SK-N-DZ (cell line): ENCODE results near the gene WBP2.

Experiments
- DNase-seq: peaks from one replicate; pipeline ENCODE4 v3.0.0-alpha.2; 2015; ENCODE audit warnings: low spot score

Gene WBP2

DNA sequence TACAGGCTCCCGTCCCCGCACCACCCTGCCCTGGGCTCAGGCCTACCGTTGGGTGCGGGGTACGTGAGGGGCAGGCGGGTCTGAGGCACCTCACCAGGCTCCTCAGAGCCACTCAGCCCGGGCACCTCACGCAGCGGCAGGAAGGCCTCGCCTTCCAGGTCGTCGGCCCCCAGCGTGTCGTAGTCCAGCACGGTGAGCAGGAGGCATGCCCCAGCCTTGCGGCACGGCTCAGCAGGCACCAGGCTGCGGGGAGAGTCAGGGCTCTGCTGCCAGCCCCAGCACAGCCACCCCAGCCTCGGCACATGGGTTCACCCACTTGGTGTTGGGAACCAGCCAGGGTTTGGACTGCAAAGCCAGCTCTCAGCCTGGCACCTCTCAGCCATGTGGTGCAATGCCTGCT lies 26.4 kb downstream of the WBP2 start:
- DNase-seq: no peak

DNA sequence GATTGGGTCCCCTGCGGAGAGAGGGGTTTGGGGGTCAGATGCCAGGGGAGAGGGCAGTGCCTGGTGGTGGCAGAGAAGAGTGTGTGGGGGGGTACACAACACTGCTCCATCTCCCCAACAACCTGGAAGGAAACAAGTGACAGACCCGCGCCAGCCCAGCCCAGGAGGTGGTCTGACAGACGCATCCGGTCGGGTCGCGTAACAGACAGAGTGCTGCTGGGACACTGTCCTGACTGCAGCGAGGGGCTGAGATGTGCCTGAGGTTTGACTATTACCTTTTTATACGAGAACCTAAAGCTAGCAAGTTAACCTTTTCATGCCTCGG lies 27.1 kb downstream of the WBP2 start:
- no peak for DNase-seq

DNA sequence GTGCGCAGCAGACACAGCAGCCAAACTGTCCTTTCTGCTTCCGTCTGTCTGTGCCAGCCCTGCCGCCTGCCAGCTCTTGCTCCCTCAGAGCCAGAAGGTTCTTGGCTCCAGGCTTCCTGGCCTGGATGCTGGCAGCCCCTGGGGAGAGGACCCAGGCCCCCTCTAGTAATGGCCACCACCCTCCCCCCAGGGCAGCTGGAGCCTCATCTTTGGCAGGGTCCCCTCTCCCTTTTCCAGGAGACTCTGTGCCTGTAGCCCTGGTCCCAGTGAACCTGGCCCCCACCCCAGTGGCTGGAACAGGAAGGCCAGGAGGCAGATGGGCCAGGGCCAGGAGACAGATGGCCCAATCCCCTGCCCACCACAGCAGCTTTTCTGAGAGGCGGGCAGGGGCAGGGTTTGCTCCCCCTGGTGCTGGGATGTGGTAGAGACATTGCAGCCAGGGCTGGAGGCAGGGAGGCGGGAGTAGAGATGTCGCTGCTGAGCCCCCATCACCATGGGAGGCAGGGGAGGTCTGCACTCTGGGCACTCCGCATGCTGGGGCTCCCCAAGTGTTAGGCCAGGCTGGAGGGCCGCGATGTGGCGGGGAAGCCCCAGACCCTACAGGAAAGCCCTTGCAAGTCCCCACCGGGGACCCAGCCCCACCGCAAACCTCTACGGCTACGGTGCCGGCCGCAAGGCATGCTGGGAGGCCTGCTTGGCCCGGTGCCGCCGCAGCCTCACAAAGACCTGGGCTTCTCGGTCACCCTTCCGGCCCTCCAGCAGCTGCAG lies 27.6 kb downstream of the WBP2 start:
- peak; percentile 88 for DNase-seq

DNA sequence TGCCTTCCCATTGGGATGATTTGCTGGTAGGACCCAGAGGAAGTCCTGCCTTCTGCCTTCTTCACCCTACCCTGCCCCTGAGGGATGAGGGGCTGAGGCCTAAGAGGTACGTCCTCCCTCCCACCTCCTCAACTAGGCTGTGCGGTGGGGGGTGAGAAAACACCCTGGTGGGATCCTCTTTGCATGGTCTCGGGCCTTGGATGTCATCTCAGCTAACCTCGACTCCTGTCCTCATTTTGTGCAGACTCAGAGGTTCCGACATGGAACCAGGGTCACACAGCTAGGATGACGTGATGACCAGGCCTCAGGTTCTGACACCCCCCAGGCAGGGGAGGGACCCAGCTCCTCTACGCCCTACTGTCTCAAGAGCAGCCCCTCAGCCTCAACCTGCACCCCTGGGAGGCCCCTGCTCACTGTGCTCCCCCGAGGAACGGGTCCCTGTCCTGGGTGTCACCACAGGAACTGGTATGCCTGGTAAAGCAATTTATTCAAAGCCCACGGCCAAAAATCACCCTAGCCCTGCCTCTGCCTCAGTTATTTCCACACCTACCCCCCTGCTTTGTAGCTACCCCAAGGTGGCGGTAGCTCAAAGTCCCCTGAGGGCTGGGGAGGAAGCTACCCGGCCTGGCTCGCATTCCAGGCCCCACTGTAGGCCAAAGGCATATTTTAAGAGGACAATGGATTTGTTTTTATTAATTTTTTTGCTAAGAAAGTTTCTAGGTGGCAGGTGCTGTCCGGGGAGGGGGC lies 28.4 kb downstream of the WBP2 start:
- no peak for DNase-seq

DNA sequence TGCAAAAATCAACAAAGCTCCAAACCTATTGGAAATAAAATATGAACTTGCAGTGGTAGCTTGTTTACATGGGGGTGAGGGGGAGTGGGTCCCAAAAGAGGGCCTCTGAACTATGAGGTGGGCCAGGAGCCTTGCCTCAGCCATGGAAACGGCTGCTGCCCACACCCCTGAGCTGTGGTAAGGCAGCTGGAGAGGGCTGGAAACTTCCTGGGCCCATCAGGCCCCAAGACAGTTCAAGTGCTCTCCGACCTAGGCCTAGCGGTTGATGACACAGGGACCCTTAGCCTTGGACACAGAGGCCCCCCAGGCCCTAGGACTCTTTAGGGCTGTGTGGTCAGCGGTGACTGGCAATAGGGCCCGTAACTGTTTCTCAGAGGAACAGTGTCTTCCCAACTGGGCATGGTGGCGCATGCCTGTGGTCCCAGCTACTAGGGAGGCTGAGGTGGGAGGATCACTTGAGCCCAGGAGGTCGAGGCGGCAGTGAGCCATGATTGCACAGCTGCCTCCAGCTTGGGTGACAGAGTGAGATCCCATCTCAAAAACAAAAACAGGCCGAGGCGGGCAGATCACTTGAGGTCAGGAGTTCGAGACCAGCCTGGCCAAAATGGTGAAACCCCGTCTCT lies 29.3 kb downstream of the WBP2 start:
- DNase-seq: no peak

DNA sequence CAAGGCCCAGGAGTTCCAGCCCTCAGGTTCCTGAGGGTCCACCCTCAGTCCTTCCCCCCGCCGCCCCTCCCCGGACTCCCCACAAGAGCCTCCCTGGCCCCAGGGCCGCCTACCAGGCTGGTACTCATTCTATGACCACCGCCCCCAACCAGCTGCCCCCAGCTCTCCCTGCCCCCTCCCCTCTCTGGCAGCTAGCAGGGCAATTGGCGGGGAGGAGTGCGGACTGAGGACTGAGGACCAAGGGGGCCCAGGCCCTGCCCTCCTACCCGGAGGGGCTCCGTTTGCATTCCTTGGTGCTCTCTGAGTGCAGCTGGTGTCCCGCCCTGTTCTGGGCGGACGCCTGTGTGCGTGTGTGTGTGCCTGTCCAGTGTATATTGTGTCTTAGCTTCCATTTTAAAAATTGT lies 30.0 kb downstream of the WBP2 start:
- no peak for DNase-seq

DNA sequence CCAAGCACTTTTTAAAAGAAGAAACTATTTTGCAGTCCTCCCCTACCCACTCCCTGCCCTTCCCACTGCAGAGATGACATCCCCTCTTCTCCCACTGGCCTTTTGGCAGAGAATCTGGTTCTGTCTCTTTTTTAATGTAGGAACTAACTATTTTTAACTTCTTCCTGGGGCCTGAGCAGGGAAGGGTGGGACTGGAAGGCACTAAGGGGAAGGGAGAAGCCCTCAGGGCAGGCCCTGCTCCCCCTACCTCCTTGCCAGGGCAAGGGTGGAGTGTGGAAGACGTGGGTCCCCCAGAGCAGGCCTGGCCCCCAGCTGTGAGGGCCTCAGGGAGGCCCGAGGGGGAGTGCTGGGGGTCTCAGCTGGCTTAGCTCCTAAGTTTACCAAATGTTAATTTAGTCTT lies 30.5 kb downstream of the WBP2 start:
- no peak for DNase-seq

DNA sequence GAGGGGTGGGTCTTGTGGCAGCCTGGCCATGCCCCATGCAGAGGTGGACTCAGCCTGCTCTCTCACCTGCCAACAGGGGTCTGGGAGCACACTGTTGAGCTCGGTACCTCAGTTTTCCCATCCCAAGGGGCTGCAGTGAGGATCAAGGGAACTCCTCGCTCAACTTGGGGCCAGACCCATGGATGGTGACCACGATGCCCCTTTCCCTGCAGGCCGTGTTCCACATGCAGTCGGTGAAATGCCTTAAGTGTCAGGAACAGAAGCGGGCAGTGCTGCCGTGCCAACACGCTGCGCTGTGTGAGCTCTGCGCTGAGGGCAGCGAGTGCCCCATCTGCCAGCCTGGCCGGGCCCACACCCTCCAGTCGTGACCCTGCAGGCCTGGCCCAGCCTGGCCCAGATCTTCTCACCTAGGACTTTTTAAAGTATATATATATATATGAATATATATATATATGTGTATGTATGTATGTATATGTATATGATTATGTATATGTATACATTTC lies 31.0 kb downstream of the WBP2 start:
- DNase-seq: no peak

DNA sequence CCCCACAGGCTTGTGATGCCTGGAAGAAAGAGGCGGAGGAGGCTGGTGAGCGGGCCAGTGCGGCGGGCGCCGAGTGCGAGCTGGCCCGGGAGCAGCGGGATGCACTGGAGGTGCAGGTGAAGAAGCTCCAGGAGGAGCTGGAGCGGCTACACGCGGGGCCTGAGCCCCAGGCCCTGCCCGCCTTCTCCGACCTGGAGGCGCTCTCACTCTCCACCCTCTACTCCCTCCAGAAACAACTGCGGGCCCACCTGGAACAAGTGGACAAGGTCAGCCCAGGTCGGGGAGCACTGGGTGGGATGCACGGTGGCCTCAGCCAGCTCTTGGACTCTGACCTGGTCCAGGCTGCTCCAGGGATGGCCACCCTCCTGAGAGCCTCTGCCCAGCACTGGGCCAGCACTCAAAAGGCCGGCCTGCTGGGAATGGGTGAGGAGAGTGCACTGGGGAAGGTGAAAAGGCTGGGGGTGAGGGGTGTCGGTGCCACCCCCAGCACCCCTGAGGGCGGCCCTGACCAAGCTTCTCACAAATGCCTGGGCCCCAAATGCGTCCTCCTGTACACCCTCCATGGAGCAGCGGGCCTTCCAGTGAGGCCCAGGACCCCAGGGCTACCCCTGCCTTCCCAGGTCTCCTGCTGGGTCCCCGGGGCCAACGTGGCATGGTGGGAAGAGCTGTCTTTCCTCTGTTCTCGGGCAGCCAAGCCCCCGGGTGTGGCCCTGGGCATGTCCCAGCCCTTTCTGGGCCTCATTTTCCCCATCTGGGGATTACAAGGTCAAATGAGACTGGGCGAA lies 31.7 kb downstream of the WBP2 start:
- no peak for DNase-seq

DNA sequence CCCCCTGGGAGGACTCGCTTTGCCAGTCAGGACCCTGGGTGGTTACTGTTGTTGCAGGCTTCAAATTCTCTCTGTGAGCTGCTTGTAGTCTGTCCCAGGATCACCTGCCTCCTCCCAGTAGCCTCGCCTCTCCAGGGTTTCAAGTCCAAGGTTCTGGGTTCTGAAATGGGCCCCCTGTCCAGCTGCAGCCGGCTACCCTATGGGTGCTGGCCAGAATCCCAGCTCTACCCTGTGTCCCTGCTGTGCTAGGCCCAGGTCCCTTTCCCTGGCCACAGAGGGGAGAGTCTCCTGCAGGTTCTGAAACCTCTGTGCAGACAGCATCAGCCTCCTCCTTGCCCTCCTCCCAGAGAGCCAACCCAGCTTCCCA lies 32.4 kb downstream of the WBP2 start:
- no peak for DNase-seq

DNA sequence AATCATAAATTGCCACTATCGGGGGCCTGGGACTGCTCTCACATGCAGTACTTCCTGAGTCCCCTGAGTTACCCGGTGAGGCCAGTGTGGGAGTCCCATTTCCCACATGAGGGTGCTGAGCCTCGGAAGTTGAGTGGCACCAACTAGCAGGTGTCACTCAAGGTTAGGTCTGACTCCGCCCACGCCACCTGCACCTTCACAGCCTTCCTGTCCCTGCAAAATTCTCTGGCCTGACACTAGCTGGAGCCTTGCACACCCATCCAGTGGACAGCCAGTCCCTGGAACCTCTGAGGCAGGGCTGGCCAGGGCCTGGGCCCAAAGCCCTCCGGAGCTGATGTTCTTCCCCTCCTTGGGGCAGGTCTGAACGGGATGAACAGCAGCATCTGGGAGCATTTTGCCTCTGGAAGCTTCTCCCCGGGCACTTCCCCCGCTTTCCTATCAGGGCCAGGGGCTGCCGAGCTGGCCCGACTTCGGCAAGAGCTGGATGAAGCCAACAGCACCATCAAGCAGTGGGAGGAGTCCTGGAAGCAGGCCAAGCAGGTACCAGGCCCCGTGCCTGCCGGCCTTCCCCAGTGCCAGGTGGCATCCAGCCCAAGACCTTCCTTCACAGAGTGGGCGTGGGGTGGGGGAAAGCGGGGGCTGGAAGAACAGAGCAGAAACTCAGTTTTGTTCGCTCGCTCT lies 32.9 kb downstream of the WBP2 start:
- DNase-seq: no peak

DNA sequence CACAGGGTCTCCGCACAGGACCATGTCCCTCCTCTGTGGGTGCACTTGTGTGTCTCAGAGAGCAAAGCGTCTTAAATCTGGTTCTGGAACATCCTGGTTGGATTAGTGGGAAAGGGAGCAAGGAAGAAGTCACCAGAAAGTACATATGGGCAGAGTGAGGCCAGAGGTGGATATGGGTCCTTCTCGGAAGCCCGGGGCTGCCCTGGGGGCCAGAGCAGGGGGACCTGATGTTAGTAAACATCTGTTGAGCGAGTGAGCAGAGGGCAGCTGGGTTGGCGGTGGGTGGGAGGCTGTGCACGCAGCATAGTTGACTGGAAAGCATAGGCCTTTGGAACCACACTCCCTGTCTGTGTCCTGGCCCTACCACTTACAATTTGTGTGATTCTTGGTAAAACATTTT lies 33.6 kb downstream of the WBP2 start:
- DNase-seq: no peak

DNA sequence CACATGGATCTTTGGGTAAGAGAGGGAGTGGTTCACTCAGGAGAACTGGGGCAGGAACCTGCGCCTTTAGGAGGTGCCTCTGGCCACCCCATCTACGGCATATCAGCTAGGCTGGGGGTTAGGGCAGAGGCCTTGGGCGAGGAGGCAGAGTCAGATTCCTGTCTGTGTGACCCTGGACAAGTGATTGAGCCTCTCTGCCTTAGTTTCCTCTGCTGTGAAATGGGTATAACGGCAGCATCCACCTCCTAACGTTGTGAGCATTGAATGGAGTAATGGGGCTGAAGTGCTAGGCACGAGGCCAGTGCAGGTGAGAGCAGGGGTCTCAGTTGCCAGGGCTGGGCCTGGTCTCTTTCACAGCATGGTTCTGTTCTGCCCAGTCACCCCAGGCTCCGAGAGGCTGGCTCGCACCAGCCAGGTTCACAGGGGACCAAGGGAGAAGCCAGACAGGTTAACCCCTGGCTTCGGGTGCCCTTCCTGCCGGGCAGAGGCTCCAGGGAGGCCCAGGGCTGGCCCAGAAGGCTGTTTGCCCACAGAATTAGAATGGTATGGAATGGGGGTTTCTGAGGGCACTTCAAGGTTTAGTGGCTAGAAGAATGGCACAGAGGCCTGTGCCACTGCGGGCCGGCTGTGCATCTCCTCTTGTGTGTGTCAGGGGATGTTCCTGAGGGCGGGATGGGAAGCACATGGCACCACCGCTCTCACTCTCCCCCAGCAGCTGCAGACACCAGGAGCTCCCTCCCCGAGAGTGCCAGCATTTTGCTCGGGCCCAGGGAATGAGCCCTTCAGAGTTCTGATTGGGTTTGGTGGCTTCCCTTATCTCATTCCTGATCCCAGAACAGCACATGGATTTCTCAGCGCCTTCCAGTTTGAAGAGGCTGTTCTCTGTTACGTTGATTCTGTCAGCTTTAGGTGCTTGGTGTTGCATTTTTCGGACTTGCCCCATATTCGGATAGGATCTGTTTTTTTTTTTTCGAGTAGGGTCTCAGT lies 34.7 kb downstream of the WBP2 start:
- no peak for DNase-seq

DNA sequence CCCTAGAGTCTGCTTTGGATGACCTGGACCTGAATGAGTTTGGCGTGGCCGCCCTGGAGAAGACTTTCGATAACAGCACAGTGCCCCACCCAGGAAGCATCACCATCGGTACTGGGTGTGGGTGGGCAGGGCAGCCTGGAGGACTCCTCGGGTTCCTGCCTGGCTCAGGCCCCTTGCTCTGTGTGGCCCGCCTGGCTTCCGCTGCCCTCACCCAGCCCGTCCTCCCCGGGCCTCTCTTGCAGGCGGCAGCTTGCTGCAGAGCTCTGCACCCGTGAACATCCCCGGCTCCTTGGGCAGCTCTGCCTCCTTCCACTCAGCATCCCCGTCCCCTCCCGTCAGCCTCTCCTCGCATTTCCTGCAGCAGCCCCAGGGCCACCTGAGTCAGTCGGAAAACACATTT lies 35.5 kb downstream of the WBP2 start:
- no peak for DNase-seq

DNA sequence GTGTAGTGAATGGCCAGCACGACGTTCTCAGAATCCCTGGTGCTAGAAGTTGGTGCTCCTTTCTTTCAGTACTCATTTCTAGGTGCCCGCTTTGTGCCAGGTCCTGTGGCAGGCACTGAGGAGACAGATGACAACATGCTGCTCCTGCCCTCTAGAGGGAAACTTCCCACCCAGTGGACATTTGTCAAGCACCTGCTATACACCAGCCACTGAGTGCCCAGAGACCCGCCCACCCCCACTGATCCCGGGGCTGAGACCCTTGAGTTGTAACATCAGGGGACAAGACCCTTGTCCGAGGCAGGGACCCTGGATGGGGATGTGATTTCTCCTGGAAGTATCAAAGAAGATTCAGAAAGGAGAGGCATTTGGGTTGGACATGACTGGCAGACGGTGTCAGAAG lies 36.0 kb downstream of the WBP2 start:
- DNase-seq: no peak

DNA sequence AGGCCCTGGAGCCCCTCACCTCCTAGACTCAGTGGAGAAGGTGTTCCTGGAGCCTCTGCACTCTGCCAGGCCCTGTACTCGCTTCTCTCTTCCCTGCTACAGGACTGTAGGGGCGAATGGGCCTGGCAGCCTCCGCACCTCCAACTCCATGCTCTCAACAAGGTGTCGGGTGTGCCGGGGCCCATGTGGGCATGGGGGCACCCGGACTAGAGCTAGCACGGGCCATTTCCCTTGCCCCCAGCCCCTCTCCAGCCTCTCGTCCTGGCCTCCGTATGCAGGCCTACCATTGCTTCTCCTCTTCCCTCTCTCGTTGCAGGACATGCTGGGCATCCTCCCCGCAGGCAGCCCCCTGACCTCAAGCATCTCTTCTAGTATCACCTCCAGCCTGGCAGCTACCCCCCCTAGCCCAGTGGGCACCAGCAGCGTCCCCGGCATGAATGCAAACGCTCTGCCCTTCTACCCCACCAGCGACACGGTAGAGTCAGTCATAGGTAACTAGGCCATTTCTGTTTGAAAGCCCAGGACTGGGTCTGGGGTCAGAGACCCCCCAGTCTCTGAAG lies 36.7 kb downstream of the WBP2 start:
- DNase-seq: no peak

DNA sequence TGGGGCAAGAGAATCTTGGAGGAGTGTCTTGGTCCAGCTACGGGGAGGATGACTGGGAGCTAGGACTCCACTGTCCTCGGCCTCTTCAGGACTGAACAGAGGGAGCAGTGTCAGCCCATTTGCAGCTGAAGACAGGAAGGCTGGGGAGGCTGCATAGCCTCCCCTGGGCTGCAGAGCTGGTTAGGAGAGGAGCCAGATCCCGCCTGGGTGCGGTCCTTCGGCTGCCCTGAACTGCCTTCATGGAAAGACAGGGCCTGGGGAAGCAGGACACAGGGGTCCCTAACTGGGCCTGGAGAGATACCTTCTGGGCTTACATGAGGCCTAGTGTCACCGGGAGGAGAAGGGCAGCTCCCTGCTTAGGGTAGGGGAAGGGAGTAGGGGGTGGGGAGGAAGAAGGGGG lies 37.6 kb downstream of the WBP2 start:
- DNase-seq: no peak

DNA sequence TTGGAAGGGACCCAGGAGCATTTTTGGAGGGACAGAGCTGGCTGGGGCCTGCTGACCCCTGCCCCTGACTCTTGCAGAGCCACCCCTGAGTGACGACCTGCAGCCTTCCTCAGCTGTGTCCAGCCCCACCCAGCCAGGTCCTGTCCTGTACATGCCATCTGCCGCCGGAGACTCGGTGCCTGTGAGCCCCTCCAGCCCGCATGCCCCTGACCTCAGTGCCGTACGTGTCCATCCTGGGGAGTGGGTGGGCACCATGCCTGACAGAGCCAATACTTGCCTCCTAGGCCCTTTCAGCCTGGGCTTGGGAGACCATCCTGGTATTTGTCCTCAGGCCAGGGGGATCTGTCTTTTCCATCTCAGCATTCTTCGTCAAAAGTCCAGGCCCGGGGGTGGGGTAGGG lies 38.4 kb downstream of the WBP2 start:
- DNase-seq: no peak

DNA sequence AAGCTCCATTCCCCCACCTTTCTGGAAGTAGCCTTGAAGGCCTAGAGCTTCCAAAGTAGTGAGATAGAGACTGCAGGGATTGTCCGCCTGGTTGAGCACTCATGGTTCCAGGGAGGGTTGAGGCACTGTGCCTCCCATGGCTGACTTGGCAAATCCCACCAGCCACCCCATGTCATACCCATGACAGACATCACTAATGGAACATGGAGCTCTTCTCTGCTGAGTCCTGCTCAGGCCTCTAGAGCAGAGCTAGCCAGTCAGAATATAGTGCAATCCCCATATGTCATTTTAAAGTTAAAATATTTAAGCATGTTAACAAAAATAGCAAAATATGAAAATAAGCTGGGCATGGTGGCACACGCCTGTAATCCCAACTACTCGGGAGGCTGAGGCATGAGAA lies 39.7 kb downstream of the WBP2 start:
- no peak for DNase-seq

DNA sequence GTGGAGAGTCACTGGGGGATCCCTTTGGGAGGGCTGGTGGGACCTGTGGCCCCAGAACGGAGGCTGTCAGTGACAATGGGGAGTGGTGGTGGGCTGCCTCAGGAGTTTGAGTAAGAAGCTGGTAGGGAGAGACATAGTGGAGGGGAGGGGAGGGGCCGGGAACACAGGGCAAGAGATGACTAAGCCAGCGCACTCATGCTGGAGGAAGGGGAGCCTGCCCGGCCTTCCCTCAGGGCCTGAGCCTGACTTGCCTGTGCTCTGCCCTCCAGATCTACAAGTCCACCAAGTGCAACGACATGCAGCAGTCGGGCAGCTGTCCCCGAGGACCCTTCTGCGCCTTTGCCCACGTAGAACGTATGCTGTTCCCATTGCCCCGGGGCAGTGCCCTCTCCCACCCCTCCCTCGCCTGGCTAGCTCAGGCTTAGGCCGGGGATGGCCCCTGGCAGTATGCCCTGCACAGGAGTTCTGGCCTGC lies 40.2 kb downstream of the WBP2 start:
- DNase-seq: no peak
